ENCODE data around the gene TGFBR3.

- TF ChIP-seq CTCF (IDR thresholded peaks at IDR 0.05; ENCODE audit: insufficient read depth, low read length, poor library complexity, severe bottlenecking) (no peak), EZH2phosphoT487 (conservative IDR thresholded peaks at IDR 0.05; ENCODE audit: low read length) (no peak)
These were observed 194.4 kb downstream of the TGFBR3 start for GRCh38 chr1:91691525-91691924.
